ENCODE results near the gene CC2D1A.
"Not testable (repeated sequence)": the region's sequence is repeated elsewhere in the genome, so short reads cannot be mapped to it uniquely, and the experiment has no call there.

Gene CC2D1A

DNA sequence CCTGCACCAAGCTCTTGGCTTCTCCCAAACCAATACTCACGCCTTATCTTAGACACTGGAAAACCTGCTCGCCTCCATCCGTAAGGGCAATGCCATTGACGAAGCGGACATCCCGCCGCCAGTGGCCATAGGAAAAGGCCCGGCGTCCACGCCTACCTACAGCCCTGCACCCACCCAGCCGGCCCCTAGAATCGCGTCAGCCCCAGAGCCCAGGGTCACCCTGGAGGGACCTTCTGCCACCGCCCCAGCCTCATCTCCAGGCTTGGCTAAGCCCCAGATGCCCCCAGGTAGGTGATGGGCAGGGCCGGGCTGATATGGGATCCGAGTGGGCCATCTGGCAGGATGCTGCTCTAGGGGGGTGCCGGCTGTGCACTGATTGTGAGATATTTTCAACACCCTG lies 7.4 kb downstream of the CC2D1A start:
- DNase-seq = no peak

DNA sequence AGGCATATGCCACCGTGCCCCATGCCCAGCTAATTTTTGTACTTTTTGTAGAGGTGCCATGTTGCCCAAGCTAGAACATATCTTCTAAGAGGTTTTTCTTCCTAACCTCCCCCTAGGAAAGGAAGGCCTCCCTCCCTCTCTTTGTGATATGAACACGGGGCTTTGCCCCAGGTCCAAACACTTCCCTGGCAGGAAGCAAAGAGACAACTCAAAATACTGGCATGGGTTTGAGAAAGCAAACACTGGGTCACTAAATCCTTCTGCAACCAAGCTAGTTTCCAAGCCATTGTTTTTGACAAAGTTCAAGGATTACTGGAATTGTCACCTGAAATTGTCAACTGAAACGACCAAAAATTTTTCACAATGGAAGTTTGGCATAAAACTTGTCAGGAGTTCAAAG lies 8.8 kb downstream of the CC2D1A start:
- no peak for DNase-seq

DNA sequence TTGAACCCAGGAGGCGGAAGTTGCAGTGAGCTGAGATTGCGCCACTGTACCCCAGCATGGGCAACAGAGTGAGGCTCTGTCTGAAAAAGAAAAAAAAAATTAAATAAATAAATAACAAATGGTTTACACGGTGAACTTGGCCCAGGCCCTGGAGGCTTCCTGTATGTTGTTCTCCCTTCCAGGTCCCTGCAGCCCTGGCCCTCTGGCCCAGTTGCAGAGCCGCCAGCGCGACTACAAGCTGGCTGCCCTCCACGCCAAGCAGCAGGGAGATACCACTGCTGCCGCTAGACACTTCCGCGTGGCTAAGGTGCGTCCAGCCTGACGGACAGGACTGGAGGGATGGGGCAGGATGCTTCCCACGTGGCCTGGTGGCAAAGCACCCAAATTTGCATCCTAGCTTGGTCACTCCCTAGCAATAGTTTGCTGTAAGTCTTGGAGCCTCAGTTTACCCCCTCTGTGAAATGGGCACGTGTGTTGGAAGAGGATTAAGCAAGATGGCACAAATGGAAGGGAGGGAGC lies 11.9 kb downstream of the CC2D1A start:
- DNase-seq = no peak

DNA sequence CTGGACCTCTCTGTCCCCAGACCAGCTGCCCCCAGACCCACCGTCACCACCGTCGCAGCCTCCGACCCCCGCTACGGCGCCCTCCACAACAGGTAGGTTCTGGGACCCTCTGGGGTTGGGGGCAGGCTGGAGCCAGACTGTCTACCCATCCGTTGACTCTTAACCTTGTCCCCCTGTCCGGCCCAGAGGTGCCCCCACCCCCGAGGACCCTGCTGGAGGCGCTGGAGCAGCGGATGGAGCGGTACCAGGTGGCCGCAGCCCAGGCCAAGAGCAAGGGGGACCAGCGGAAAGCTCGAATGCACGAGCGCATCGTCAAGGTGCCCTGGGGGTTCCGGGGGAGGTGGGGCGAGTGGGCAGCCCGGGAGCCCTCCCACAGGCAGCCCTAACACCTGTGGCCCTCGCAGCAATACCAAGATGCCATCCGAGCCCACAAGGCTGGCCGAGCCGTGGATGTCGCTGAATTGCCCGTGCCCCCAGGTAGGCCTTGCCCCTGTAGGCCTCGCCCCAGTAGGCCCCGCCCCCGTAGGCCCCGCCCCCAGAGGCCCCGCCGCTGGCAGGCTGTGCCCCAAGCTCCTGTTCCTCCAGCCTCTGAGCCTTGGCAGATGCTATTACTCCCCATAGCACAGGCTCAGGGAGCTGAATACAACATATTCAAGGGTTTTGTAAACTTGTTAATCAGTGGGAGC lies 12.9 kb downstream of the CC2D1A start:
- no peak for DNase-seq

DNA sequence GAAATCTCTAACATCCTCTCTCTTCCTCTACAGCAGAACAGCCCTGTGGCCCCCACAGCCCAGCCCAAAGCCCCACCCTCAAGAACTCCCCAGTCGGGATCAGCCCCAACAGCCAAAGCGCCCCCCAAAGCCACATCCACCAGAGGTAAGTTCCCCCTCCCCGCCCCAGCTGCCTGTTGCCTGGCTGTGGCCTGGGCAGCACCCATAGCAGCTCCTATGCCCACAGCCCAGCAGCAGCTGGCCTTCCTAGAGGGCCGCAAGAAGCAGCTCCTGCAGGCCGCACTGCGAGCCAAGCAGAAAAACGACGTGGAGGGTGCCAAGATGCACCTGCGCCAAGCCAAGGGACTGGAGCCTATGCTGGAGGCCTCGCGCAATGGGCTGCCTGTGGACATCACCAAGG lies 14.5 kb downstream of the CC2D1A start:
- DNase-seq = no peak

DNA sequence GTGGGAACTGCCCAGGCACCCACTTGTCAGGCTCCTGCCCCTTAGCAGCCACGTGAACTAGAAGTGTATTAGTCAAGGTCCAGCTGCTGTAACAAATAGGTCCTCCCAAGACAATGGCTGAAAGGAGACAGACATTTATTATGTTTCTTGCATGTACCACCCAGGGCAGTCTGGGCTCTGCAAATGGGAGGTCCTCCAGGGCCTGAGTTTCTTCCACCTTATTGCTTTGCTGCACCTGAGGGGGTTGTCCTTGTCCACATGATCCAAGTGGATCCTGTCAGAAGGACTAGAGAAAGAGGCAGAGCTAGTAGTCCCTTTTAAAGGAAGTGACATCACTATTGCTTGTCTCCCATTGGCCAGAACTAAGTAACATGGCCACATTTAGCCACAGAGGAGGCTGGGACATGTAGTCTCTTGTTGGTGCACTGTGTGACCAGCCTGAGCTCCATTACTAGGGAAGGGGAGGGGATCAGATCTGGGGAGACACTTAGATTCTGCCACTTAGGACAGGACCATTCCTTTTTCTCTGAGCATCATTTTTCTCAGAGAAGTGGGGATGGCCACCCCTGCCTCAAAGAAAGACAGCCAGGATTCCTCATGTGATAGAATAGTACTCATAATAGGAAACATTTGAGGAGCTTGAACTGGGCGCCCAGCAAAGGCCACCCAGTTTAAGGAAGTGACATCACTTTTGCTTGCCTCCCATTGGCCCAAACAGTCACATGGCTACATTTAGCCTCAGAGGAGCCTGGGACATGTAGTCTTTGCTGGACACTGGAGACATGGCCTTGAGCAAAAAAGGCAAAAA lies 15.1 kb downstream of the CC2D1A start:
- DNase-seq = peak; percentile 21

DNA sequence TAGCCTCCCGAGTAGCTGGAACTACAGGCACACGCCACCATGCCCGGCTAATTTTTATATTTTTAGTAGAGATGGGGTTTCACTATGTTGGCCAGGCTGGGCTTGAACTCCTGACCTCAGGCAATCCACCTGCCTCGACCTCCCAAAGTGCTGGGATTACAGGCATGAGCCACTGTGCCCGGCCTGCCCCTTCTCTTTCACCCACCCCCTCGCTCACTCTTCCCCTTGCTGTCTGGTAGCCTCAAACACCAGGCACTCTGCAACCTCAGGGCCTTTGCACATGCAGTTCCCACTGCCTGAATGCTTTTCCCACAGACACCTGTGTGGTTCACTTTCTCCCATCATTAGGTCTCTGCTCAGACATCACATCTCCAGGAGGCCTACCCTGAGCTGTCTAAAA lies 16.1 kb downstream of the CC2D1A start:
- DNase-seq = not testable (repeated sequence)

DNA sequence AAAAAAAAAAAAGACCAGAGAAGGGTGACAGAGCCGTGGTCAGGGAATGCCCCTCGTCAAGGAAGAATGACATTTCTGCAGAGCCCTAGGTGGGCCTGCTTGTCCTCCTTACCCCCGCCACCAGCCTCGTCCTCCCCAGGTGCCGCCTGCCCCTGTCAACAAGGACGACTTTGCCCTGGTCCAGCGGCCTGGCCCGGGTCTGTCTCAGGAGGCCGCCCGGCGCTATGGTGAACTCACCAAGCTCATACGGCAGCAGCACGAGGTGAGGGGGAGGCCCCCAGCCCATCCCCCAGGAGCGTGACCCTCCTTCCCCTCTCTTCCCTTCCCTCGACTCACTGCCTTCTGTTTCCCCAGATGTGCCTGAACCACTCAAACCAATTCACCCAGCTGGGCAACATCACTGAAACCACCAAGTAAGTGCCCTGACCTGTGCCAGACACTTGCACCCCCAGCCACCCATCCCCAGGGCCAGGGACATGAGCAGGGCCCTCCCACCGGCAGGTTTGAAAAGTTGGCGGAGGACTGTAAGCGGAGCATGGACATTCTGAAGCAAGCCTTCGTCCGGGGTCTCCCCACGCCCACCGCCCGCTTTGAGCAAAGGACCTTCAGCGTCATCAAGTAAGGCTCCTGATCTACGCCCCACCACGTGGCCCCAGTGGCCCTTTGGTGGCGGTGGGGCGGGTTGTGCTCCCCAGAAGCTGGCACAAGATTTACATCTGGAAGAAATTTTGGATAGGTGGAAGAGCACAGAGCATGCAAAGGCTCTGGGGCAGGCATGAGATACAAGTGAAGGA lies 17.4 kb downstream of the CC2D1A start:
- DNase-seq = no peak

DNA sequence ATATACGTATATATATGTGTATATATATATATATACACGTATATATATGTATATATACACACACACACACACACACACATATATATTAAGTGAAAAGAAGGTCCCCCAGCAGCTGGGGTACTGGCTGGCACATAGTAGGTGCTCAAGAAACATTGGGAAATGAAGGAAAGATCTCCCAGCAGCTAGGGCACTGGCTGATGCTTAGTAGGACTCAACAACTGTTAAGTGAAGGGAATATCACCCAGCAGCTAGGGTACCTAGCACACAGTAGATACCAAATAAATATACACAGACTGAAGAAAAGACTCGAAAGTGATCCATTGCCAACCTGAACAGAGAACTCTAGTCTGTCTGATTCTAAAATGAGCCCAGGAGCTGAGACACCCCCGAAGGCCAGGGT lies 20.0 kb downstream of the CC2D1A start:
- DNase-seq = no peak

DNA sequence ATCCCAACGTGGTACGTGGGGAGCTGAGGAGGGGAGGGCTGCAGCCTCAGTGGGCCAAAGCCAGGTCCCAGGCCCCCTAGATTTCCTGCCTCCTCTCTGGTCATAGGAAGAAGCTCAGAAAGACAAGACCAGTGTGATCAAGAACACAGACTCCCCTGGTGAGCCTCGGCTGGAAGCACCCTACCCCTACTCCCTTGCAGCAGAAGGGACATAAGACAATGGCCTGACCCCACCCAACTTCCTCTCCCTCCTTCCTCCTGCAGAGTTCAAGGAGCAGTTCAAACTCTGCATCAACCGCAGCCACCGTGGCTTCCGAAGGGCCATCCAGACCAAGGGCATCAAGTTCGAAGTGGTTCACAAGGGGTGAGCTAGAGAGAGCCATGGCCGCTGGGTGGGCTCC lies 20.7 kb downstream of the CC2D1A start:
- no peak for DNase-seq

DNA sequence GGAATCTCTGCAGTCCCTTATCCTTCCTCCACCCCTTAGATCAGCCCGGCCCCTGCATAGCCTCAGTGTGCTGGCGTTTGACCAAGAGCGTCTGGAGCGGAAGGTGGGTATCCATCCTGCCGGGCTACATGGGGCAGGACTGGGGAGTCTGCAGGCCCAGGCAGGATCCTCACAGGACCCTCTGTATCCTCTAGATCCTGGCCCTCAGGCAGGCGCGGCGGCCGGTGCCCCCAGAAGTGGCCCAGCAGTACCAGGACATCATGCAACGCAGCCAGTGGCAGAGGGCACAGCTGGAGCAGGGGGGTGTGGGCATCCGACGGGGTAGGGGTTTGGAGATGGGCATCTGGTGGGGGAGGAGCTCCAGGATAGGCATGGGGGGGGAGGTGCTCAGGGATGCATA lies 23.3 kb downstream of the CC2D1A start:
- DNase-seq = no peak

DNA sequence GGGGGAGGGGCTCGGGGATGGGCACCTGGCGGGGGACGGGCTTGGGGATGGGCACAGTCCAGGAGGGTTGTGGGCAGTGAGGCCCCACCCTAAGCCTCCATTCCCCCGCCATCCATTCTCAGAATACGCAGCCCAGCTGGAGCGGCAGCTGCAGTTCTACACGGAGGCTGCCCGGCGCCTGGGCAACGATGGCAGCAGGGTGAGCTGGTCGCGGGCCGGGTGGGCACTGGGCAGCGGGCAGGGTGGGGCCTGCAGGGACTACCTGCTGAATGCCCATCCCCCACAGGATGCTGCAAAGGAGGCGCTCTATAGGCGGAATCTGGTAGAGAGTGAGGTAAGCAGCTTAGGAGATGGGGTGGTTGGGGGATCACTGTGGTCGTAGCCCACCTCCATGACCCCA lies 24.0 kb downstream of the CC2D1A start:
- DNase-seq = no peak

DNA sequence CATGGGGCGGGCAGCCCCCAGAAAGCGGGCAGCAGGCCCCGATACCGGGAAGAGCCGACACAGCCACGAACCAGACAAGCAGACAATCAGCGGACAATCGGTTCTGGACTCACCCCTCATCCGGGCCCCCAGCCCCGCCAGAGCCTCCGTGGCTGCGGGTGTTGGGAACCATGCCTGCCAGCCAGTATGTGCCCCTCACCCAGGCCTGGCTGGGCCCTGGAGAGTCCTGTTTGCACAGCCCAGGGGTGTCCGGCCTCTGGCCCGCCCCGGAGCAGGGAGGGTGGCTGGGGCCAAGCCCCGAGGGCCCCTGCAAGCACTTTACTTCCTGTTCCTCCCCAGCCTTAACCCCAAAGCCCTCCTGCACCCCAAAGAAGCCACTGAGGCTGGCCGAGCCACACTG lies 24.4 kb downstream of the CC2D1A start:
- DNase-seq = no peak

DNA sequence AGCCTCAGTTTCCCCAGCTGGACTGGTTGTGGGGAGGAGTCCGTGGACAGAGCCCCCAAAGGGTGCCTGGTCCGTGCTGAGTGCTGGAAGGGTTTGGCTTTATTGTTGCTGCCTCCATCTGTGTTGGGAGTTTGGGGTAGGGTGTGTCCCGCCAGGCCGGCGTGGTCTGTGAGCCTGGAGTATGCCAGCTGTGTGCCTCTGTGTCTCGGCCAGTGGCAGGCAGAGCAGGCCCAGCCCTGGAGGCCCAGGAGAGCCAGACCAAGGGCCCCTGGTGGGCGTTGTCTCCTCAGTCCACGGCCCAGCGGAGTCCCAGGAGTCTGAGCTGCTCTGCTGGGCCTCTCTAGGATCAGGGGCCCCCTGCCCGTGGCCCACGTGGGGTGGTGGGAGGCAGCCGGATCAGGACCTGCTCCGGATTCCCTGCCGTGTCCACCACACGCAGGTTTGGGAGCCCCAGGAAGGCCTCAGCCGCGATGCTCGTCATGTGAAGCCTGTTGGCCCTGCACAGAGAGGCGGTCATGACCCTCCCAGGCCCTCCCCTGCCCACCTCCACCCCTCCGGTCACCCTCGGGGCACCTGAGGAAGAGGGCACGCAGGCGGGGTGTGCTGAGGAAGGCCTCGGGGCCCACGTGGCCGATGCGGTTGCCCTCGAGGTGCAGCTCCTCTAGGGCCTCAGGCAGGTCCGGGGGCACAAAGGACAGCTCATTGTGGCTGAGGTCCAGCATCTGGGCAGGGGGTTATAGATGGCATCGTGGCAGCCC lies 25.6 kb downstream of the CC2D1A start:
- no peak for DNase-seq

DNA sequence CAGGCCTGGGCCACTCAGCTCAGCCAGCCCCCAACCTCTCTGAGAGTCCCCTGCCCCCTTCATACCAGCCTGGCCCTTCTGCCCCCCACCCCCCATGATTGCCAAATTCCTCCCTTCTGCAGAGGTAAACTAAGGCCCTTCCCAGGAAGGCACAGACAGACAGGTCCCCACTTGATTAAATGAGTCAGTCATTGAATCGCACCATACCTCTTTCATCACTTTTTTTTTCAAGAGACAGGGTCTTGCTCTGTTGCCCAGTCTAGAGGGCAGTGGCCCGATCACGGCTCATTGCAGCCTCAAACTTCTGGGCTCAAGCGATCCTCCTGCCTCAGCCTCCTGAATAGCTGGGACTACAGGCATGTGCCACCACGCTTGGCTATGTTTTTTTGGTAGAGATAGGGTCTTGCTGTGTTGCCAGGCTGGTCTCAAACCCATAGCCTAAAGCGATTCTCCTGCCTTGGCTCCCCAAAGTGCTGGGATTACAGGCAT lies 26.2 kb downstream of the CC2D1A start:
- DNase-seq = no peak

DNA sequence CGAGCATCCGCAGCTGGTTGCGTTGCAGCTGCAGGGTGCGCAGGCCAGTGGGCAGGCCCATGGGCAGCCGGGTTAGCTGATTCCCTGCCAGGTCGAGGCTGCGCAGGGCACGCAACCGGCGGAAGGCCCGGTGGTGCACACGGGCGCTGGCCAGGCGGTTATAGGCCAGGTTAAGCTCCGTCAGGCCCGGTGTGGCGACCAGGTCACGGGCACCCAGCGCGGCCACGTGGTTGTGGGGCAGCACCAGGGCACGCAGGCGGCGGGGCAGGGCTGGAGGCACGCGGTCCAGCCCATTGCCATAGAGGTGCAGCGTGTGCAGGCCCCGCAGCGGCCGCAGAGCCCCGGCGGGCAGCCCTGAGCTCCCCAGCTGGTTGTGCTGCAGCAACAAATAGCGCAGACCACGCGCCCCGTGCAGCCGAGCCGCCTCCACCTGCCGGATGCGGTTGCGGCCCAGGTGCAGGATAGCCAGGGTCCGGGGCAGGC lies 27.0 kb downstream of the CC2D1A start:
- DNase-seq = no peak

DNA sequence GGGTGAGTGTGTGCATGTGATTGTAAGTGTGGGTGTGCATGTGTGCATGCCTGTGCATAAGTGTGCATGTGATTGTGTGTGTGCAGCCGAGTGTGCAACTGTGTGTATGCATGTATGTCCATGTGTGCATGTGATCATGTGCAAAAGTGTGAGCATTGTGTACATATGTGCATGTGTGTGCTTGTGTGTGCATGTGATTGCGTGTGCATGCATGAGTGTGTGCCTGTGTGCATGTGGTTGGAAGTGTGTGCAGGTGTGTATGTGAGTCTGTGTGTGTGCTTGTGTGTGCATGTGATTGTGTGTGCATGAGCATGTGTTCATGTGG lies 28.7 kb downstream of the CC2D1A start:
- no peak for DNase-seq

DNA sequence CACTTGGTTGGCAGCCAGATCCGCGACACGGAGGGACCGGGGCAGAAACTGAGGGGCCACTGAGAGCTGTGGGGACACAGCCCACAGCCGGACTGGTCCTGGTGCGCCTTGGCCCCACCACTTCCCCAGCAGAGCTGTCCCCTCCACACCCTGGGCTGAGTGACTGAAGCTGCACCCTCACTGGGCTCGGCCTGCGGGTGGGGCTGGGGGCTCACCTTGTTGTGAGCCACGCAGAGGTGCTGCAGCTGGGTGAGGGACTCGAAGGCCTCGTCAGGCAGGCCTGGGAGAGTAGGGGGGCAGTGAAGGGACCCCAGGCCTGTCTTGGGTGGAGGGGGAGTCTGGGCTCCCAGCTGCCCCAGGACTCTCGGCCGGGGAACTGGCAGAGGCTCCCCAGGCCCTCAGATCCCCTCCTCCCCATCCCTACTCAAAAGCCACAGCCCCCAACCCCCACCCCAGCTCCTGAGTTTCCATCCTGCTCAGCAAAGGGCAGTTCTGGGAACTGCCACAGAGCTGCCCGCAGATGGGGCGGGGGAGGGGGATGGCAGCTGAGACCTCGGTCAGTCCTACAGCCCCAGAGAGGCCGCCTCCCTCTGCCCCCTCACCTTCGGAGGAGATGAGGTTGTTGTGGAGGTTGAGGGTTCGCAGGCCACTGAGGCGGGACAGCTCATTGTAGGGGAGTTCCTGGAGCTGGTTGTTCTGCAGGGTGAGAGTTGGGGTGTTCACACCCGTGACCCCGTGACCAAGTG lies 29.9 kb downstream of the CC2D1A start:
- DNase-seq = no peak

DNA sequence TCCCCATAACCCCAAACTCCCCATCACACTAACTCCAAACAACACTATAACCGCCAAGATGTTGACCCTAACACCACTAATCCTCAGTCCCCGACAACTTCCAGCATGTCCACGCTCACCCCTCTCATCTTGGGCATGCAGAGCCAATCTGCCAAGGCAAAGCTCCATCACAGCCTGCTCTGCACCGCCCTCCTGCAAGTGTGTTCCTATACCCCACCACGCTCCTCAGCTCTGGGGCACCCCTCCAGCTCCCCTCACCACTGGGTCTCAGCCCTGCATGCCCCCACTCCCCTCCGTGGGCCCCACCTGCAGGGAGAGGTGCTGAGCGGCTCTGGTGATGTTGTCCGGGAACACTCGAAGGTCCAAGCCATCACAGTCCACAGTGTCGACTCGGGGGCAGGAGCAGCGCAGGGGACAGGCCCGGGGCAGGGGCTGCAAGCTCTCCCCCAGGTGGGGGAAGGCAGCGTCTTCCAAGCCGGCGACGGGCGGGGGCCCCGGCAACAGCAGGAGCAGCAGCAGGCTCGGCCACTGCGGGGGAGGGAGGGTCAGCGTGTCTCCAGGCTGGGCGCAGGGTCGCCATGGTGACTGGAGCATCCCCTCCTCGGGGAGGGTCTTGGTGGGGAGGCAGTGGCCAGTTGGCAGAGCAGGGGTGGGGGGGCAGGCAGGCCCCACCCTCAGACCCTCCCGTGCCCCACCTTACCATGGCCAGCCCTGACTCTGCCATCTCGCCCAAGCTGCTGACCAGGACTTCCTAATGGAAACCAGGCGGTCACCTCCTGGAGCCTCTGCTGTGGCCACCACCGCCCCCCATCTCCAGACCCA lies 31.7 kb downstream of the CC2D1A start:
- no peak for DNase-seq

DNA sequence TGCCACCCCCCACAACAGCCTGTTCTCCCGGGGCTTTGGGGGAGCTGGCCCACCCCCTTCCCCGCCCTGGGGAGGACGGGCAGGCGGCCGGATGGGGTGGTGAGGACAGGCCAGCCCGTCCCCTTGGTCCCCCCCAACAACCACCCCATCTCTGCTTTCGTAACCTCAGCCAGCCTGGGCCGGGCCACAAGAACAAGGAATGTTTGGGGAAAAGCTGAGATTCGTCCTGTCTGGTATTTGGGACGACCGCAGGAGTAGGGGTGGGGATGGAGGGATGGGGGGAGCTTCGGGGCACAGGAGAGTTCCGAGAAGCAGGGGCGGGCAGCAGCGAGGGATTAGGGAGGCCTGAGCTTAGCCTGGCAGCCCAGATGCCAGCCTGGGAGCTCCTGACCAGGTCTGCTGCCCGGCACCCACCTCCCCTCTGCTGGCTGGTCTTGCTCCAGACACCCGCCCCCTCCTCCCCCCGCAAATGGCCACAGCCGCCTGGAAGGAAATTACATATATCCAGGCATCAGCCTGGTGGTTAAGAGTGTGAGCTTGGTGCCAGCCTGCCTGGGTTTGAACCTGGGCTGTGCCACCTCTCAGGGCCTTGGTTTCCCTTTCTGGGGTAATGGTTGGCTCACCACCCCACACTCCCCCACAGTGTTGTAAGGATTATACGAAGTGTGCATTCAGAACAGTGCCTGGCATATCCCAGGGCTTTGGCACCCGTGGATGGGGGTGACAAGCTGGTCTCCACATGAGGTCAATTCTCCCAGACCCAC lies 32.5 kb downstream of the CC2D1A start, which contains the start of gene PODNL1:
TSS of gene PODNL1 (minus strand) at position 117 of the 764 bp plus-strand sequence. CDS start 236 bp downstream, outside the sequence.
- no peak for DNase-seq
